Memory B cell (primary cell): ENCODE results near the gene LOXL3.

Source experiments
- ATAC-seq: fragments of 150-1000 bp; cut with Tn5 transposase; 2 replicates; pipeline ENCODE4 v1.10.0; 2021; ENCODE audit warnings: low read depth, mild to moderate bottlenecking, moderate library complexity
- DNase-seq, 2 donors: peaks; one replicate each; pipeline ENCODE4 v3.0.0; 2022; ENCODE audit warnings: low spot score in 2 of 2
- H3K27ac Mint-ChIP-seq: one replicate; pipeline ENCODE4 v1.8.0; 2022; ENCODE audit warnings: mild to moderate bottlenecking, moderate library complexity, mixed read lengths
- H3K27me3 Mint-ChIP-seq: one replicate; pipeline ENCODE4 v1.8.0; 2022; ENCODE audit warnings: mixed read lengths
- H3K36me3 Mint-ChIP-seq: one replicate; pipeline ENCODE4 v1.8.0; 2022; ENCODE audit warnings: mild to moderate bottlenecking, mixed read lengths
- H3K4me1 Mint-ChIP-seq: one replicate; pipeline ENCODE4 v1.8.0; 2022; ENCODE audit warnings: mixed read lengths
- H3K4me3 Mint-ChIP-seq: one replicate; pipeline ENCODE4 v1.8.0; 2022; ENCODE audit warnings: mild to moderate bottlenecking, moderate library complexity, mixed read lengths
- H3K9me3 Mint-ChIP-seq: one replicate; pipeline ENCODE4 v1.8.0; 2022; ENCODE audit warnings: mixed read lengths

Gene LOXL3

DNA sequence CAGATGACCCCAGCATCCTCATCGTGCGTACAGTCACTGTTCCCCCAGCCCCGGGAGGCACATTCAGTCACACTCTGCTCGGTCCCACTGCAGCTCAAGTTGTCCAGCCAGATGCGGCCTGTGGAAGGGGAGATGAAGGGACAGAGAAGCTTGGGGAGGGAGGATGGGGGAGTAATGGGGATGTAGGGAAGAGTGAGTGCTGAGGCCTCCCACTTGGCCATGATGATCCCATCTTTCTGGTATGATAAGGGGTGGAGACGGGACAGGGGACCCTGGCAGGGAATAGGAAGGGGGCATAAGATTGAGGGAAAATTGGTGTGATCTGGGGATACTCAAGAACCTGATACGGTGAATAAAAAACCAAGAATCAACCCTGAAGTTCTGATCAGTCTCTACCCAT, 3.5 kb downstream of the LOXL3 start:
- H3K4me1 Mint-ChIP-seq: peaks cover 30% of the 10 kb centered on the region
- no peaks in the 10 kb centered on the region for H3K9me3 Mint-ChIP-seq
- no peak overlapping the region for H3K27ac Mint-ChIP-seq
- H3K27me3 Mint-ChIP-seq: peaks cover 15% of the 10 kb centered on the region
- H3K36me3 Mint-ChIP-seq: peaks cover 2% of the 10 kb centered on the region
- no peak for ATAC-seq
- DNase-seq: no peak
- H3K4me3 Mint-ChIP-seq: peak overlapping the region; percentile 27

GRCh38 chr2:74548900-74549826, 4.6 kb downstream of the LOXL3 start:
- ATAC-seq (peak; percentile 29), DNase-seq (no peak)
- H3K9me3 Mint-ChIP-seq: no peaks in the 10 kb centered on the region
- peak overlapping the region; percentile 78 for H3K4me3 Mint-ChIP-seq
- H3K27ac Mint-ChIP-seq: peak overlapping the region; percentile 5
- H3K36me3 Mint-ChIP-seq: peaks cover 2% of the 10 kb centered on the region
- H3K27me3 Mint-ChIP-seq: peaks cover 15% of the 10 kb centered on the region
- peaks cover 30% of the 10 kb centered on the region for H3K4me1 Mint-ChIP-seq

GRCh38 chr2:74548285-74548899, 5.3 kb downstream of the LOXL3 start:
- H3K27me3 Mint-ChIP-seq: peaks cover 15% of the 10 kb centered on the region
- peak overlapping the region; percentile 78 for H3K4me3 Mint-ChIP-seq
- peaks cover 26% of the 10 kb centered on the region for H3K4me1 Mint-ChIP-seq
- ATAC-seq (no peak), DNase-seq (no peak)
- no peaks in the 10 kb centered on the region for H3K9me3 Mint-ChIP-seq
- H3K36me3 Mint-ChIP-seq: peaks cover 2% of the 10 kb centered on the region
- peak overlapping the region; percentile 10 for H3K27ac Mint-ChIP-seq

DNA sequence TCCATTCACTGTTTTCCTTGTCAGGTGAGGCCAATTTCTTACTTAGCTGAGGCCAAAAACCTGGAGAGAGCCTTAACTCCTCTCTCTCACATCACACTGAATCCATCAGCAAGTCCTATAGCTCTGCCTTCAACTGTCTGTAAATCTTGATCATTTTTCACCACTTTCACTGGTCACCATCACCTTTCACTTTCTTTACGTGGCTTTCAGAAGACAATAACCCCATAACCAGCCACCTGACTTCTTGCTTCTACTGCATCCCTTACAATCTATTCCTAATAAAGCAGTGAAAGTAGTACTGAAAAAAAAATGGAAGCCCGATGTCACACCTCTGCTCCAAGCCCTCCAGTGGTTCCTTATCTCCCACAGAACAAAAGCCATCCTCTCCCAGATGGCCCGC, 7.7 kb downstream of the LOXL3 start:
- peaks cover 3% of the 10 kb centered on the region for H3K36me3 Mint-ChIP-seq
- H3K27me3 Mint-ChIP-seq: peaks cover 12% of the 10 kb centered on the region
- H3K4me1 Mint-ChIP-seq: peaks cover 10% of the 10 kb centered on the region
- ATAC-seq: no peak
- no peaks in the 10 kb centered on the region for H3K9me3 Mint-ChIP-seq
- no peak overlapping the region for H3K4me3 Mint-ChIP-seq
- DNase-seq: no peak
- H3K27ac Mint-ChIP-seq: no peak overlapping the region

DNA sequence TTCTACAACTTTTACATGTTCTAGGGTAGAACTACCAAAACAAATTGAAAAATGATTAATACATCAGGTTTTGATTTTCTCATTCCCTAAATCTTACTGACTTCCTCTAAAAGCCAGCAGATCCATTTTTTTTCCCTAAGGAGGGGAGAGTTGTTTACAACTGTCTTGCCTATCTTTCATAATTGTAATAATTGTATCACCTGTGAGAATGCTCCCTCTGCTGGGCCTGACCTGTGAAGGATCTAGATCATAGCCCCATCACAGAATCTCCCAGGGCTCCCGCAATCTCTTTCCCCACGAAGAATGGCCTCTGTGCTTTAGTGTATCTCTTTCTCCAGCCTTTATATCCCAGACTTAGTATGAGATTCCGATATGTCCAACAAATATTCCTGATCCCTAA, 9.1 kb downstream of the LOXL3 start:
- ATAC-seq (peak; percentile 32), DNase-seq (no peak)
- Mint-ChIP-seq H3K4me1 (peaks cover 12% of the 10 kb centered on the region), H3K4me3 (no peak overlapping the region), H3K9me3 (no peaks in the 10 kb centered on the region), H3K36me3 (peaks cover 3% of the 10 kb centered on the region), H3K27ac (no peak overlapping the region), H3K27me3 (peaks cover 8% of the 10 kb centered on the region)

- H3K9me3 Mint-ChIP-seq: peaks cover 3% of the 10 kb centered on the region
- ATAC-seq (no peak), DNase-seq (no peak)
- peaks cover 18% of the 10 kb centered on the region for H3K4me1 Mint-ChIP-seq
- H3K27me3 Mint-ChIP-seq: peaks cover 3% of the 10 kb centered on the region
- peaks cover 6% of the 10 kb centered on the region for H3K36me3 Mint-ChIP-seq
- H3K4me3 Mint-ChIP-seq: no peak overlapping the region
- no peak overlapping the region for H3K27ac Mint-ChIP-seq
Observed at GRCh38 chr2:74542978-74543377, 10.8 kb downstream of the LOXL3 start.

DNA sequence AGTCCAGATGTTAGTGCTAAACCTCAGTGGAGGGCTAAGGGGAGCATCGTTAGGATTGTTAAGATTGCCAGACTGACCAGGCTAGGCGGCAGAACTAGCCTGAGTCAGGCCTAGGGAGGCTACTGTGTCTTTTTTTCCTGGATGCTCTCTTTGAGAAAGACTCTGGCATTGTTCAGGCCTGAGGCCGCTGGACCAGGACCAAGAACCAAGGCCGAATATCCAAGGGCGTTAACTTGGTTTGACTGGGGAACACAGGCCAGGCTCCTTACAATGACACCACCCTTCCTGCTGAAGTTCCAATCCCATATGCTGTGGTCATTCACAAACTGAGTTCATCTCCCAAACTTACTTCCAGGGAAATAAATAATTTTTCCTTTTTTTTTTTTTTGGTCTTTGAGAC, 13.5 kb downstream of the LOXL3 start:
- Mint-ChIP-seq H3K36me3 (peaks cover 5% of the 10 kb centered on the region), H3K9me3 (peaks cover 3% of the 10 kb centered on the region), H3K4me1 (peaks cover 25% of the 10 kb centered on the region), H3K4me3 (peak overlapping the region; percentile 44), H3K27me3 (no peaks in the 10 kb centered on the region), H3K27ac (no peak overlapping the region)
- ATAC-seq (no peak), DNase-seq (no peak)

GRCh38 chr2:74538881-74539339, 14.8 kb downstream of the LOXL3 start:
- peak overlapping the region; percentile 99 for H3K27ac Mint-ChIP-seq
- DNase-seq (peak in 1 of 2 donors; percentile 29), ATAC-seq (peak; percentile 96)
- H3K36me3 Mint-ChIP-seq: peaks cover 5% of the 10 kb centered on the region
- no peaks in the 10 kb centered on the region for H3K27me3 Mint-ChIP-seq
- H3K9me3 Mint-ChIP-seq: peaks cover 3% of the 10 kb centered on the region
- peaks cover 25% of the 10 kb centered on the region for H3K4me1 Mint-ChIP-seq
- H3K4me3 Mint-ChIP-seq: peak overlapping the region; percentile 94

GRCh38 chr2:74537140-74537539, 16.6 kb downstream of the LOXL3 start:
- Mint-ChIP-seq H3K27ac (peak overlapping the region; percentile 99), H3K9me3 (peaks cover 3% of the 10 kb centered on the region), H3K36me3 (peaks cover 3% of the 10 kb centered on the region), H3K4me1 (peaks cover 27% of the 10 kb centered on the region), H3K27me3 (no peaks in the 10 kb centered on the region), H3K4me3 (no peak overlapping the region)
- DNase-seq (no peak), ATAC-seq (no peak)

- H3K27ac Mint-ChIP-seq: no peak overlapping the region
- ATAC-seq (no peak), DNase-seq (no peak)
- H3K4me3 Mint-ChIP-seq: no peak overlapping the region
- no peaks in the 10 kb centered on the region for H3K27me3 Mint-ChIP-seq
- H3K9me3 Mint-ChIP-seq: peaks cover 3% of the 10 kb centered on the region
- peaks cover 34% of the 10 kb centered on the region for H3K4me1 Mint-ChIP-seq
- H3K36me3 Mint-ChIP-seq: peaks cover 3% of the 10 kb centered on the region
Observed at GRCh38 chr2:74536166-74536950, 17.4 kb downstream of the LOXL3 start.

DNA sequence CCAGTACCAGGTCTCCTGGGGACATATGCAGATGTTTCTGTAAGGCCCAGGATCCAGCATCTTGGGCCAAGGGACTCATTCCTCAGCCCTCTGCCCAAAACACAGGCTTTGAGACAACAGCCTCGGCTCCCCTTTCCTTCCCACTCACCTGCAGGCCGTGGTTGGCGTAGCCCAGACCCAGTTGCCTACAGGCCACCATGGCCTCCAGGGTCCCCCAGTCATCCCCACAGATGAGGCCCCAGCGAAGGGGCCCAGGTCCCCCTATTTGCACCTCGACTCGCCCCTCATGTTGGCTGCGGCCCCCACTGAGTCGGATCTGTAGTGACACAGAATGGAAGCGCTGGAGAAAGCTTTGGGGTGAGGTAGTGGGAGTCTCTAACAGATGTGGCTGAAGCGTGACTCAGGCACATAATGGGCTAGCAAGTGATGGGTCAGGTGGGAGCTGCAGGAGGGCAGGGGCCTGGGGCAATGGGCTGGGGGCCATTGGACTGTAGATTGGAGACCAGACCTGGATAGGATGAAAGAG, 18.2 kb downstream of the LOXL3 start:
- Mint-ChIP-seq H3K27ac (no peak overlapping the region), H3K27me3 (no peaks in the 10 kb centered on the region), H3K9me3 (peaks cover 3% of the 10 kb centered on the region), H3K4me1 (peaks cover 40% of the 10 kb centered on the region), H3K4me3 (no peak overlapping the region), H3K36me3 (peaks cover 3% of the 10 kb centered on the region)
- no peak for DNase-seq
- ATAC-seq: no peak

DNA sequence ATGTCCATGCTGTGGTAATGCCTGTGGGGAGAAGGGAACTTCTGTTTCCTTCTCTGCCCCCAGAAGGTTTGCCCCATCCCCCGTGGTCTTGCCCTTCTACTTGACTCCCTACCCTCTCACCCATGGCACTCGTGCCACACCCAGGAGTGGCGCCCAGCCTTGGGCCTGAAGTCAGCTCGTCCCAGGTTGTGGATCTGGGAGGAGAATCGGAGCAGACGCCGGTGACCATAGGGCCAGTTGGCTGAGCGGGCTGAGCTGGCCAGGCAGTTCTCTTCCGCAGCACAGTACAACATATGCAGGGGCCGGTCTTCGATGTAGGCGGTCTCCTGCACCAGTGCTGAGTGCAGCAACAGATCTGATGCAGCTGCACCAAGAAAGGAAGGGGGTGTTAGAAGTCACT, 19.3 kb downstream of the LOXL3 start:
- H3K36me3 Mint-ChIP-seq: peaks cover 3% of the 10 kb centered on the region
- ATAC-seq: no peak
- no peak overlapping the region for H3K4me3 Mint-ChIP-seq
- no peaks in the 10 kb centered on the region for H3K27me3 Mint-ChIP-seq
- H3K27ac Mint-ChIP-seq: no peak overlapping the region
- no peak for DNase-seq
- H3K9me3 Mint-ChIP-seq: peaks cover 3% of the 10 kb centered on the region
- peaks cover 37% of the 10 kb centered on the region for H3K4me1 Mint-ChIP-seq

- ATAC-seq: no peak
Observed at GRCh38 chr2:74533464-74533863, 20.3 kb downstream of the LOXL3 start.

More at GRCh38 chr2:74533464-74533863, 20.3 kb downstream of the LOXL3 start:
- Mint-ChIP-seq H3K4me3 (no peak overlapping the region), H3K27ac (peak overlapping the region; percentile 61), H3K9me3 (no peaks in the 10 kb centered on the region), H3K4me1 (peaks cover 34% of the 10 kb centered on the region), H3K36me3 (no peaks in the 10 kb centered on the region), H3K27me3 (no peaks in the 10 kb centered on the region)
- no peak for DNase-seq
